Stimulated activated CD4-positive, alpha-beta T cell treated with anti-CD3 and anti-CD28 coated beads, TNF-alpha, amount 100 ng/mL, for 1 hour (primary cell): ENCODE results near the gene CDK5R2.

ENCODE experiments used
- DNase-seq, 3 donors: peaks; one replicate each; pipeline ENCODE4 v3.0.0-alpha.2; 2020; ENCODE audit warnings: low read depth in 3 of 3, low spot score in 1 of 3

The CDK5R2 gene

DNA sequence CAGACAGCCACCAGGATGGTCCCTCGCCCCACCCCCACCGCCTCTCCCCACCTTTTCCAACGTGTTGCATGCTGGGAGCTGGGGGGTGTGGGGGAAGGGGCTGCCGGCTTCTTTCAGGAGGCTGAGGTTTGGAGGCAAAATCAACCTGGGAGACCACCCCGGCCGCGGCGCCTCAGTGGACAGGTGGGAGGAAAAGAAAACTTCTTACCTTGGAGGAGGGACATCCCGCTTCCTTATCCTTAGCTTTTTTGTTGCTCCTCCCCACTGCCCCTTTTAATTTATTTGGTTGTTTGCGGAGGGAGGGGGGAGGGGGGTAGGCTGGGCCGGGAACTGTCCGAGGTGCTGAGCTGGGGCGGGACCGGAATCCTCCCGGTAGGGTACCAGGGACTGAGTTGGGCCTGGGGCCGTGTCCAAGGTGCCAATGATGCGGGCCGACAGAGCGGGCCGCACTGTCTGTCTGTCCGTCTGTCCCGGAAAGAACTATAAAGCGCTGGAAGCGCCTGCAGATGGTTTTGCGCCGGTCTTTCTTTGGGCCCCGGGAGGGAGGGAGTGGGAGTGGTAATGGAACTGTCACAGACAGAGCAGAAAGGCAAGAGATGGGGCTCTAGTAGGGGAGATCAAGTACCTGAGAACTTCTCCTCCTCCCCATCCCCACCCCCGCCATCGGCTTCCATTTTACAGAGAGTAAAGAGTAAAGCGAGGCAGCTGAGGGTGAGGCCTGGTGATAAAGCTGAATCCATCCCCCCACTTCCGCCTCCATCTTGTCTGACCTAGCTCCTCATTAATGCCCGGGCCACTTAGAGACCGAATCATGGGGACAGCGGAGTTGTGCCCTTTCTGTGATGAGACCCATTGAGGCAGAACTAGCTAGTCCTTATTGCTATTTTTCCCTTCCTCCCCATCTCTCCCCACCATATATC, 2.4 kb downstream of the CDK5R2 start:
- no peak for DNase-seq

DNA sequence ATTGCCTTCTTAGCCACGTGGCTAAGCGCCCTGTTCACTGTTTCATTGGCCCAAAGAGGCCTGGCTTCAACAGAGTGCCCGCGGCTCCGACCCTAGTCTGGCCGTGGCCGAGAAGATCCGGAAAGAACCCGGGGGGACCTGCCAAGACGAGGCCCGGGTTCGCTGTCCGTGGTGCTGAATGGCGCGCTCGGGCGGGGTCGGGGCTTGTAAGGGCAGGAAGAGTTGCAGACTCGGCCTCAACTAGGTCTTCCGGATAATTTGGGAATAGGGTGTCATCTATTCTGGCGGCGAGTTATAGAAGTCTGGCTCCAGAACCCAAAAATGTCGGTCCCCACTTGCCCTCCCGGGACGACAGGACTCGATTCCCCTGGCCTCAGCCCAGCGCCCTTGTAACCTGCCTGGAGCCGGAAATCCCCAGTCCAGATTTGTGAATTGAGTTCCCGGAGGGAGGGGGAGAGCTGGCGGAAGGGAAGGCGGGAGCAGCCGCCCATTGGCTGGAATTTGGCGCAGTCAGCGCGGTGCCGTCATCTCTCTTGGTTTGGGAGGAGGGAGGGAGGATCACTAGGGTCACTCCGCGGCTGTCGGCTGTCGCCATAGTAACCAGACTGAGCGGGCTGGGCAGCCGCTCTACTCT, 3.5 kb downstream of the CDK5R2 start:
- peak in 1 of 3 donors; percentile 49 for DNase-seq

DNA sequence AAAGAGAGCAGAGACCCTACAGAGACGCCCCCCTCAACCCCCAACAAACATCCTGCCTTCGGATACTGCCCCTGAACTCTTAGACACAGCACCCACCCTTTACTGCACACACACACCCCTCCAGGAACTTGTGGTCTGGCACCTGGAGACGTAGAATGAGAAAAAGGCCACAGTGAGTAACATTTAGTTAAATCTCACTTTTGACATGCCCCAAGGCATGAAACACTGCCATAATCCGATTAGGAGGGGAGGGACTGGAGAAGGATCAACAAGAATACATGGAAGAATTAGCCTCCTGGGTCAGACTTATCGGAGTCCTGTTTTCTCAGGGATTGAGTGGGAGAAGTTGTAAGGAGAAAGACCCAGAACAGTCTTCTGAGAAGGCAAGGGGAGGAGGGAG, 4.1 kb downstream of the CDK5R2 start:
- no peak for DNase-seq

DNA sequence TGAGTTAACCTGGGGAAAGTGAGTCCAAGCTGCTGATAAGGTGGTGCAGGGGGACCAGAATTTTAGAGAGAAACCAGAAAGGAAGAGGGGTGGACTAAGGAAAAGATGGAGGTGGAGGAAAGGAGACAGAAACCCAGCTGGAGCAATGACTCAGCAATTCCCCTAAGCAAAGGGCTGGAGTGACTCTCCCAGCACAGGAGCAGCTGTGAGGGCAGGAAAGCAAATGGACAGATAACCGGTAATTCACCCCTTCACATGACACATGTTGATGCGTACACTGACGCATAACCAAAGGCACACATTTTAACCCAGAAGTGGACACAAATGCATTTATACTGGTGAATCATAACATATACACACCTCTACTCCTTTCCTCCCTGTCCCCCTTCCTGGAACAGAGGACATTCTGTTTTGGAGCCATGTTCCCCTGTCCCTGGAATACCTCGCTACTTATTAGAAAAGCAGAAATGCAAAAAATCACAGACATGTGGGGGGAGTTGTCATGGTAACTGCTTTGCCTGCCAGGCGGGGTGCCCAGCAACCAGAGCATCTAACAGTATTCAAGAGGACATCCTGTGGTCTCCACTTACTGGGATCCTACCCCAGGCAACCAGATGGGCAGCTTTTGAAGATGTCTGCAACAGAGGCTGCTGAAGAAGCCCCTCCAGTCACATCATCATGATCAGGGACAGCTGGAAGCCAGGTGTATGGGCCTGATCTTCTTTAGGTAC, 4.7 kb downstream of the CDK5R2 start:
- DNase-seq: no peak

DNA sequence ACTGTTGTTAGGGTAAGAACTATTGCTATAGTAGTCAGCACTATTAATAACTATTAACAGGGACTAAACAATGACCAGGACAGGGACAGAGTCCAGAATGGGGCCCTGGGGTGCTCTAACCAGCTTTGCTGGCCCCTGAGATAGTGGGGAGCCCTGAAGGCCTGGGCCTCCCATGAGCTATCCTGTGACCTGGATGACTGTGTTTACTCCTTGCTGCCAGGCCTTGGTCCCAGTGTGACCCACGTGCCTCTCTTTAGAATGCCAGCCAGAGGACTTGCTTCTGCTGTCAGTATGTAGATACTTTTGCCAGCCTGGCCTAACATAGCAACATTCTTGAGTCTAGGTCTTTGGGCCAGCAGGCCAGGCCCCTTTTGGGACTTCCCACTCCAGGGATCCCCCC, 11.4 kb downstream of the CDK5R2 start:
- DNase-seq: no peak

DNA sequence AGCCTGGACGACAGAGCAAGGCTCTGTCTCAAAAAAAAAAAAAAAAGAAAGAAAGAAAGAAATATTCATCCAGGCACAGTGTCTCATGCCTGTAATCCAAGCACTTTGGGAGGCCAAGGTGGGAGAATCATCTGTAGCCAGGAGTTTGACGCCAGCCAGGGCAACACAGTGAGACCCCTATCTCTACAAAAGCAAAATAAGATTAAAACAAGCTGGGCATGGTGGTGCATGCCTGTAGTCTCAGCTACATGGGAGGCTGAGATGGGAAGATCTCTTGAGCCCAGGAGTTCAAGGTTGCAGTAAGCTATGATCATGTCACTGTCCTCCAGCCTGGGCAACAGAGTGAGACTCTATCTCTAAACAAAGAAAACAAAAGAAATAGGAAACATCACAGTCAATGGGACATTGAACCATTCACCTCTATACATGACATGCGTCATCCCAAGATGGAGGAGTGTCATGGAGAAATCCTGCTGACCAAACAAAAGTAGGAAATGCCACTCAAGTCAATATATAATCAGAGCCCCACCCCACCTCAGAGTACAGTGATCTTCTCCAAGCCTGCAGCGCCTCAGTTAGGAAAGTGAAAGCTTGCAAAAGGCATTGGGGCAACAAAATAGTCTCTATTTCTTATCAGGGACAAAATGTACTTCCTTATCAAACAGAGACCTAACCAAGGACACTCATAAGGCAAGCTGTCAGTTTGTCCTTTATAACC, 15.8 kb downstream of the CDK5R2 start:
- no peak for DNase-seq

DNA sequence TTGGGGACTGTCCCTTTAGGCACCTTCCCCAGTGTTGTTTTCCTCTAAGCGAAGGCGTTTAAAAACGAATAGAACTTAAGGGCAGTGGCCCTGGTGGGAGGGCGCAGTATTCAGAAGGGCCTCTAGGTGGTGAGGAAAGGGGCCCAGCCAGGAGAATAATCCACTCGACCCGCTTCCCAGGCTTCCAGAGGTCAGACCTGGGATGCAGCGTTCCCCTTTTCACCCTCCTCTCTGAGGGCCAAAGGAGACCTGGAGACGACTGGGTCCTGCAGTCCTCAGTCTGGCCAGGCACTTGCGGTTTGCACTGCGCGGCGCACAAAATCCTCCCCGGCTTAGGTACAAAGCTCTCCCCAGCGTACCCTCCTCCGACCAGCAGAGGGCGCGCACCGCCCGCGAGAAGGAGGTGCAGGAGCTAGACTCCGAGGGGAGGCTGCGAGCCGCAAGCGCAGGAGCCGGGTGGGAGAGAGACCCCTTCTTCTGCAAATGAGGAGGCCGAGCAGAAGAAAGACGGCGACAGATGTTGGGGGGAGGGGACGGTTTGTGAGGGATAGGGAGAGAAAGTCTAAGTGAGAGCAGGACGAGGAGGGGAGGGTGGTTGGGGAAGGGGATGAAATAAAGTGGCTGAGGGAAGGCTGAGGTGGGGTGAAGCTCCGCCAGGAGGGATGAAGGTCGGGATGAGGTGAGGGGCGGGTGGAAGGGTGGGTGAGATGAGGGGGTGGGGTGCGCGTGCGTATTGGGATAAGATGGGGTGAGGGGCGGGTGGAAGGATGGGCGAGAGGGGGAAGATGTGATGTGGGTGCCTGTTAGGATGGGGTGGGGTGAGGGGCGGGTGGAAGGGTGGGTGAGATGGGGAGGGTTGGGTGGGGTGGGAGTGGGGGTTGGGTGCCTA, 20.6 kb downstream of the CDK5R2 start:
- DNase-seq: peak; percentile 48 to 76 (median 60)

DNA sequence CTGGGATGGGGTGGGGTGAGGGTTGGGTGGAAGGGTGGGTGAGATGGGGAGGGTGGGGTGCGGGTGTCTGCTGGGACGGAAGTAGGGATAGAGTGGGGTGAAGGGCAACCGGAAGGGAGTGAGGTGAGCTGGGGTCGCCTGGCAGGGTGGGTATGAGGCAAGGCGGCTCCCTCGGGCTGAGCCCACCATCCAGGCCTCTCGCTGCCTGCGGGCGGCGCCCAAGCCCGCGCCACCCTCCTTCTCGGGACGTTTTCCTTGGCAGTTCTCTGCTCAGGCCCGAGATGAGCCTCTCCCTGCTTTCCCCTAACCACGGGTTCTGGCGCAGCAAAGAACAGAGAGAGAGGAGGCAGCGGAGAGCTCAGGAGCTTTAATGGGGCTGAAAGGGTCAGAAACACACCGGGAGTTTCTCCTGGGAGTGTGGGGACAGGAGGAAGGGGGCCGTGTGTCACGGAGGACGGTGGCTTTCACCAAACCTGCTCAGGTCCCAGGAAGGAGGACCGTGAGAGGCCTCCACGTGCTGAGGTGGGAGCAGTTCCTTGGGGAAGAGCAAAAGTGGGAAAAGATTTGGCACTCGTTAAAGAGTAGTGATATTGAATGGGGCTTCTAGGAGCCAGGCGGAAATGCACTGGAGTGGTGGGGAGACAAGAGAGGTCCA, 21.4 kb downstream of the CDK5R2 start:
- no peak for DNase-seq

DNA sequence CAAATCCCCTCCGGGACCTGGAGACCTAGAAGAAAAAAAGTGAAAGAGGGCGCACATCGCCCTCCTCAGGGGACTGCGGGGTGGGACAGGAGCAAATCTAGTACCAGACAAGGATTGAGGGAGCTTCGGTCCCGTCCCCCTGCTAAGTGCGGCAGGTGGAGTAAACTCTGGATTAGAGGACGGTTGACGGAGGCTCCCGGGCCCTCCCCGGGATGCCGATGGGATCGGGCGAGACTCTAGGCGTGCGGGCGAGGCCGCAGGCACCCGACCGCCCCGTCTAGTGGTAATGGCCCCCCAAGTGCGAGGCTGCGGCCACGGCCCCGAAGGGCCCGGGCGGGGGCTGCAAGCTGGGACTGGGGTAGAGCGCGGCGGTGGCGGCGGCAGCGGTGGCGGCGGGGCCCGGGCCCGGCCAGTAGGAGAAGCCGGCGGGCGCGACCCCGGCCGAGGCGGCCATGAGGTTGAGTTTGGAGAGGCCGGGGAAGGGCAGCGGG, 22.0 kb downstream of the CDK5R2 start:
- DNase-seq: no peak

DNA sequence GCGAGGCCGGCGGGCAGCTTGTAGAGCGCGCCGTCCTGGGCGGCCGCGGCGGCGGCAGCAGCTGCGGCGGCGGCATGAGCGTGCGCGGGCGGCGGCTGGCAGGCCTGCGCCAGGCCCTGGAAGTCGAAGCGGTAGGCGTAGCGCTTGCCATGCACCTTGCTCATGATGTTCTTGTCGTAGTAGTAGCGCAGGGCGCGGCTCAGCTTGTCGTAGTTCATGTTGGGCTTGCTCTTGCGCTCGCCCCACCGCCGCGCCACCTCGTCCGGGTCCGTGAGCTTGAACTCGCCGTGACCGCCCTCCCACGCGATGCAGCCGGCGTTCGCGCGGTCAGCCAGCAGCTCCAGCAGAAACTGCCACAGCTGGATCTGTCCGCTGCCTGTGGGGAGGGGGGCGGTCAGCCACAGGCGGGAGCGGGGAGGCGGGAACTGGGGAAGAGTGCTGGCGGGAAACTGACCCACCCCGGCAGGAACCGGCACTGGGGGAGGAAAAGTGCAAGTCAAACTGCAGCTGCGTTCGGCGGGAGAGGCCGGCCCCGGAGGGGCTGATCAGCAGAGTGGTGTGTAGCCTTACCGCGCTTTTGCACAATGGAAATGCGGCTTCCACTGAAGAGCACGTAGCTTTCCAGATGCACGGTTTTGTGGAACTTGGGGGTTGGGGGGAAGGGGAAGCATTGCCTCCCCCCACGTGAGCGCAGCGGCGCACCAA, 22.6 kb downstream of the CDK5R2 start:
- no peak for DNase-seq

DNA sequence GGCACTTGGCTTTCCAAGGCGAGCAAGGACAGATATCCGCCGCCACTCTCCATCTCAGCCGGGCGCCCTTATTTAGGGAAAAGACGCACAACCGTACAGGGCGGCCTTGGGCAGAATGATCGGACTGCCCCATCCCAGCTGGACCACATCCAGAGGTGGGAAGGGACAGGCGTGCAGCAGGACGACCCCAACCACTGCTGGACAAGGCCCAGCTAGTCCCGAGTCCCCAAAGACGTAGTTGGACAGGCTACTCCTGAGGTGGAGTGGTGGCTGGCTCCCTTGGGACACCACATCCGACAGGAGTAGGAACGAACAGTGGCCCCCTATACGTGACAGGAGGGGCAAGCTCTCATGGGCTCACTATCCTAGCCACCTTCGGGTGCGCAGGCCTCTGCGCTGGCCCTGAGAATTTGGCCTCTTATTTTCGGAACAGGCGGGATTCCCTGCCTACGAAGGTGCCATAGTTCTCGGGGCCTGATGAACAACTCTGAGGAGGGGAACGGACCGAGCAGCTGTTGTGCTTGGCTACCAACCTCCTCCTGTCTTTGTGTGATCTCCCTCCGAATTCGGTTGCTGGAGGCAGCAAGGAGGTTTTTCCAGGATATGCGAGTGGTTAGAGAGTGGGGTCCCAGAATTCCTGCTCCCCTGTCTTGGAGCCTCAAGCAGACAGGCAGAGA, 23.3 kb downstream of the CDK5R2 start:
- no peak for DNase-seq

DNA sequence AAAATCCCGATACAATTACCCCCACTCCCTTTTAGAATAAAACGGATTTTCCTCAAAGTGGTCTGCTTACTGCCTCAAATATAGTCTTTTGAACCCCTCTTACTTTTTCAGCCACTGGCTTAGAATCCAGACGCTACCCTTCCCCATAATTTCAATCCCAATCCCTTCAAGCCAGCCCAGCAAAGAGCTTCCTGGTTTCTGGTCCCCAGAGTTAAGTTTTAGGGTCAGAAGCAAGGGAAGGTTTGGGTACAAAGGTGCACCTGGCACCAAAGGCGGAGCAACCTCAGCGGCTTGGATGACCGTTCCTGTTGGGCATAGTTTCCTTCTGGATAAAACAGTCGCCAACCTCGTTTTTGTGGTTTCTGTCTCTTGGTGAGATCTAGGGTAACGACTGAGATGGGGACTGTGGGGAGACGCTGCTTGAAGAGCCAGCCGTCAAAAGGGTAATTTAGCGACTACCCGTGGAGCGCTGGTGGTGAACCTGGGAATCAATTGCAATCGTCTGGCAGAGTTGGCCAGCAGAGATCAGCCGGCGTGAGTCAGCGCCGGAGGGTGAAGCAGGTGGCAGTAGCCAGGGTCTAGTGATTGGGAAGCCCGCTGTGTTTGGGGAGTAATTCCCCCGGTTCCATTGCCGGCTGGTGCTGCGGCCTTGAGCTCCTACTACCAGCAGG, 23.9 kb downstream of the CDK5R2 start:
- DNase-seq: no peak

DNA sequence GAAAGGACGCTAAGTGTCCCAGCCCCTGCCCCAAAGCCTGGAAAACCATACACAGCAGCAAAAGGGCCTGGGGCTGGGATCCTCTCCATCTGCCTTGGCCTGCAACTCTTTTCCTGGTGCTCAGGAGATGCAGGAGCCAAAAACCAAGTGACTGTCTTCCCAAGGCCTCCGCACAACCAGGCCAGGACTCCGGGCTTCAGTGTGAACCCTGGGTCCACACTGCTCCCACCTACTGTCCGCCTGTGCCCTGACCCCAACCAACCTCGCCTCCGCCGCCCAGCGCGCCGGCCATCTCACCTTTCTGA, 24.4 kb downstream of the CDK5R2 start:
- DNase-seq: no peak

DNA sequence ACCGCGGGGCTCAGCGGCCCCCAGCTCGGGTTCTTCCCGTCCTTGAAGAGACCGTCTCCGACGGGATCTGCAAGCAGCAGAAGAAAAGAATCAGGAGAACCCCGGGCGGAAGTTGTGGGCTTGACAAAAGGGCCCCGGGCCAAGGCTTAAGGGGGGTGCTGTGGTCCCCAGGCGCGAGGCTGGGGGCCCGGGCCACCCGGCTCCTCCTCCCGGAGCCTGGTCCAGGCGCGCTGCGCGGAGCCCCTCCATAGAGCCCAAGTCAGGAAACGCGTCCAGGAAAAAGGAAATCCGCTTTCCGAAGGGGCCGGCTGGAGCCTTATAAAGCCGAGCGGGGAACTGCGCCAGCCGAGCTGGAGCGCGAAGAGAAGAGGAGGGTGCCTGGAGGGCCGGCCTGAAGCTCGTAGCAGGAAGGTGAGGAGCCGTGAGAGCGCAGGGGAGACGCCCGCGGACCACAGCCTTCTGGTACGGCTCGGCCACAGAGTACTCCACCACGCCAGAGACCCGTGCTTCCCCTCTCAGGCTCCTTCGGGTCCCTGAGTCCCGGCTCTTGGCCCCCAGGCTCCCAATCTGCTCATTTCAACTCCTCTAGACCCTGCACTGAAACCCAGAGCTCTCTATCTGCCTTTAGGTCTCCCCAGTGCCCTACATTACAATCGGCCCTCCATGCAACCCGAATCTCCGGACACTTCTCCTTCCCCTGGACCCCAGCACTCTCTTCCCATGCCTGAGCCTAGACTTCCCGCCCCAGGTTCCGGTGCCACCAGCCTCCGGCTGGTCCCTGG, 25.0 kb downstream of the CDK5R2 start:
- no peak for DNase-seq

DNA sequence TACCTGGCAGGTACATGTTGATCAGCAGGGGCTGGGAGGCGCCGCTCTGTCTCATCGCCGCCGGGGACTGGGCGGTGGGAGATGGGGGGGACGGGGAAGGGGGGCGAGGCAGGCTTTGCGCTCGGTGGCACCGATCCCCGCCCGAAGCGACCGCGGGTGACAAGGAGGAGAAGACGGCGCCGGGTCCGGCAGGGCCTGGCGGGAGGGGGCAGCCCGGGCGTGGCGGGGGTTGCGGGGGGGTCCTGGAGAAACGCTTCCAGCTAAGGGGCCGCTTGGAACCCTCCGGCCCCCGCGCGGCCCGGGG, 25.5 kb downstream of the CDK5R2 start, which contains the start of gene FEV:
Gene FEV, minus strand, starts transcription at position 164 of the 304 bp plus-strand sequence. Its CDS starts 109 bp downstream, at position 55.
- DNase-seq: no peak

DNA sequence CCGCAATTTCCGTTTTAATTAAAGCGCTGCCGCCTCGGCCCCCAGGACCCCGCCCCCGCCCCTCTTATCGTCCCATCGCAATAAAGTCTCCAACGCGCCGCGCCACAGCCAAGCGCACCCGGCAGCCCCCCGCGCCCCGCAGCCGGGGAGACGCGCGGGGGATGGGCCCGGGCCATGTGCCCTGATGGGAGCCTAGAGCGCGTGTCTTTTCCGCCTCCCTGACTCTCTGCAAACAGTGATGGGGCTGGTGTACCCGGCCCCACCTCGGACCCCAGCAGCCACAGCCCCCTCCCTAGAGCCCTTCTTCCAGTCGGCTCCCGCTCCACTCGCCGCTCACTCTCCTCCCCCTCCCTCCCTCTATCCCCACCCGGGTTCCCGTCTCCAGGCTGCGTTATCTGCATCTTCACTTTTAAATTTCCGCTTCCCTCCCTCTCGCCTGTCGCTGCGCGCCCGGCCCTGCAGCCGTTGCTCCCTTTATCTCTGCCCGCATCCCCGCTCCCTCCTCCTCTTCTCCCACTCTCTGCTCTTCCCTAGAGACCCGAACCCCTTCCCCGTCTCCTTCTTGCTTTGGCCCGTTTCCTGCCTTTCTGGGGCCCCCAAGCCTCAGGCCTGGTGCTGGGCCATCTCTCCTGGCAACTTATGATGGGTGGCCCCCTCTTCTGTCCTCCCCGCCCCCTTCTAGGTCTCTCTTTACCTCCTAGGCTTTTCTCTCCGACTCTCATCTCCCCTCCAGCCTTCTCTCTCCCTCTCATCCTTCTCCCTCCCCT, 26.0 kb downstream of the CDK5R2 start:
- no peak for DNase-seq
